Astrocyte (in vitro differentiated cells and primary cell): ENCODE measurements around the gene SF3B3. TPM values are rescaled to one million over a fixed set of nuclear protein-coding genes. Genes with fewer than 3 reads are reported as not detected.
"Not testable (repeated sequence)": the region's sequence is repeated elsewhere in the genome, so short reads cannot be mapped to it uniquely, and the experiment has no call there.

ENCODE experiments used
- DNase-seq: peaks from one replicate; pipeline ENCODE4 v3.0.0-alpha.2; 2010; ENCODE audit warnings: low read depth
- FAIRE-seq: peaks from 2 replicates; lab custom pipeline; 2011; peaks lifted over from hg19 to GRCh38; lab: Jason Lieb, UNC
- H2AFZ ChIP-seq: 2 replicates; pipeline ENCODE4 v1.6.0; 2012; ENCODE audit warnings: low read depth, low read length, inconsistent platforms
- H3K27ac ChIP-seq: 2 replicates; pipeline ENCODE4 v1.5.1; 2011; ENCODE audit warnings: low read depth, low read length, inconsistent platforms
- H3K27me3 ChIP-seq: 2 replicates; pipeline ENCODE4 v1.6.0; 2011; ENCODE audit warnings: low read length, inconsistent platforms; ENCODE audit not compliant: insufficient read depth
- H3K36me3 ChIP-seq: 2 replicates; pipeline ENCODE4 v1.5.1; 2011; ENCODE audit warnings: low read length, inconsistent platforms; ENCODE audit not compliant: insufficient read depth
- H3K4me1 ChIP-seq: 2 replicates; pipeline ENCODE4 v1.5.1; 2011; ENCODE audit warnings: low read length, inconsistent platforms; ENCODE audit not compliant: insufficient read depth
- H3K4me2 ChIP-seq: 2 replicates; pipeline ENCODE4 v1.6.0; 2012; ENCODE audit warnings: low read length, inconsistent platforms
- H3K4me3 ChIP-seq: 2 replicates; pipeline ENCODE4 v1.5.1; 2011; ENCODE audit warnings: low read depth, mild to moderate bottlenecking, low read length, inconsistent platforms; ENCODE audit not compliant: insufficient read depth
- H3K79me2 ChIP-seq: 2 replicates; pipeline ENCODE4 v1.6.0; 2012; ENCODE audit warnings: mild to moderate bottlenecking, low read length, inconsistent platforms; ENCODE audit not compliant: insufficient read depth
- H3K9ac ChIP-seq: 2 replicates; pipeline ENCODE4 v1.6.0; 2012; ENCODE audit warnings: mild to moderate bottlenecking, low read length, inconsistent platforms
- H3K9me3 ChIP-seq: 2 replicates; pipeline ENCODE4 v1.5.1; 2012; ENCODE audit warnings: low read depth, mild to moderate bottlenecking, low read length, inconsistent platforms; ENCODE audit not compliant: insufficient read depth
- H4K20me1 ChIP-seq: 2 replicates; pipeline ENCODE4 v1.6.0; 2012; ENCODE audit warnings: low read length, inconsistent platforms; ENCODE audit not compliant: insufficient read depth
- H3K27ac Mint-ChIP-seq: one replicate; pipeline ENCODE4 v1.8.0; 2021; ENCODE audit warnings: mild to moderate bottlenecking, mixed read lengths; ENCODE audit not compliant: unreplicated experiment
- H3K27me3 Mint-ChIP-seq: one replicate; pipeline ENCODE4 v1.8.0; 2021; ENCODE audit warnings: low read depth, mixed read lengths; ENCODE audit not compliant: unreplicated experiment
- H3K36me3 Mint-ChIP-seq: one replicate; pipeline ENCODE4 v1.8.0; 2021; ENCODE audit warnings: low read depth, mixed read lengths; ENCODE audit not compliant: unreplicated experiment
- H3K4me1 Mint-ChIP-seq: one replicate; pipeline ENCODE4 v1.8.0; 2021; ENCODE audit warnings: low read depth, mixed read lengths; ENCODE audit not compliant: unreplicated experiment
- H3K4me3 Mint-ChIP-seq: one replicate; pipeline ENCODE4 v1.8.0; 2021; ENCODE audit warnings: mild to moderate bottlenecking, moderate library complexity, mixed read lengths; ENCODE audit not compliant: unreplicated experiment
- H3K9me3 Mint-ChIP-seq: one replicate; pipeline ENCODE4 v1.8.0; 2021; ENCODE audit warnings: mild to moderate bottlenecking, mixed read lengths; ENCODE audit not compliant: unreplicated experiment
- EZH2 ChIP-seq: IDR thresholded peaks from 2 replicates; pipeline ENCODE4 v1.6.1; 2012; ENCODE audit warnings: mild to moderate bottlenecking, low read length, inconsistent platforms; ENCODE audit not compliant: insufficient read depth
- total RNA-seq: library from RNA; stranded (reverse); gene quantifications from 2 replicates; pipeline ENCODE4 v1.2.1, GENCODE V29; 2021
- TF ChIP-seq, protein P1 (sequence below): IDR thresholded peaks from 2 replicates; pipeline ENCODE4 v1.5.1; 2011; ENCODE audit warnings: low read depth, mild to moderate bottlenecking, inconsistent platforms, low read length, moderate library complexity; ENCODE audit not compliant: insufficient read depth

Gene SF3B3
- total RNA-seq, 1 donor from 2014 or later = 179 TPM

DNA sequence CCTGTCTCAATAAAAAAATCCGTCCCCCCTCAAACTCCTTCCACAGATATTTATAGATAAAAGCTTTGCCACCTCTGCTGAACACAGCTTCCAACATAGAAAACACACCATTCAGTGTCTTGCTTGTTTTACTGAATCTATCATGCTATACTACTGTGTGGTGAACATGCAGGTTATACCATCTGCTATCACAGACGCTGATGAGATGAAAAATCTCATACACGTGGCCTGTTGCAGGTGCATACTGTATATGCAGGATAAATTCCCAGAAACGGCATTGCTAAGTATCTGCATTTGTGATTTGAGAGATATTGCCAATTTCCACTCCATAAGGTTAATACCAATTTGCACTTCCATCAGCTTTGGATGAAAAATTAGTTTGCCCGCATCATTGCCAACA, 92.3 kb downstream of the SF3B3 start:
- Mint-ChIP-seq H3K4me1 (peaks cover 5% of the 10 kb centered on the region), H3K4me3 (no peak overlapping the region), H3K27ac (no peak overlapping the region), H3K27me3 (peaks cover 24% of the 10 kb centered on the region), H3K9me3 (peaks cover 2% of the 10 kb centered on the region), H3K36me3 (no peaks in the 10 kb centered on the region)
- H3K9me3 ChIP-seq = no peaks in the 10 kb centered on the region
- H3K79me2 ChIP-seq = no peaks in the 10 kb centered on the region
- H3K9ac ChIP-seq = no peak overlapping the region
- no peaks in the 10 kb centered on the region for H3K27me3 ChIP-seq
- no peak overlapping the region for H3K27ac ChIP-seq
- TF ChIP-seq EZH2 = no peak
- TF ChIP-seq, protein P1, sequence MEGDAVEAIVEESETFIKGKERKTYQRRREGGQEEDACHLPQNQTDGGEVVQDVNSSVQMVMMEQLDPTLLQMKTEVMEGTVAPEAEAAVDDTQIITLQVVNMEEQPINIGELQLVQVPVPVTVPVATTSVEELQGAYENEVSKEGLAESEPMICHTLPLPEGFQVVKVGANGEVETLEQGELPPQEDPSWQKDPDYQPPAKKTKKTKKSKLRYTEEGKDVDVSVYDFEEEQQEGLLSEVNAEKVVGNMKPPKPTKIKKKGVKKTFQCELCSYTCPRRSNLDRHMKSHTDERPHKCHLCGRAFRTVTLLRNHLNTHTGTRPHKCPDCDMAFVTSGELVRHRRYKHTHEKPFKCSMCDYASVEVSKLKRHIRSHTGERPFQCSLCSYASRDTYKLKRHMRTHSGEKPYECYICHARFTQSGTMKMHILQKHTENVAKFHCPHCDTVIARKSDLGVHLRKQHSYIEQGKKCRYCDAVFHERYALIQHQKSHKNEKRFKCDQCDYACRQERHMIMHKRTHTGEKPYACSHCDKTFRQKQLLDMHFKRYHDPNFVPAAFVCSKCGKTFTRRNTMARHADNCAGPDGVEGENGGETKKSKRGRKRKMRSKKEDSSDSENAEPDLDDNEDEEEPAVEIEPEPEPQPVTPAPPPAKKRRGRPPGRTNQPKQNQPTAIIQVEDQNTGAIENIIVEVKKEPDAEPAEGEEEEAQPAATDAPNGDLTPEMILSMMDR = no peak
- H2AFZ ChIP-seq = no peak overlapping the region
- H3K4me2 ChIP-seq = no peak overlapping the region
- FAIRE-seq = no peak
- no peaks in the 10 kb centered on the region for H4K20me1 ChIP-seq
- H3K4me1 ChIP-seq = no peaks in the 10 kb centered on the region
- DNase-seq = no peak
- H3K4me3 ChIP-seq = no peak overlapping the region
- no peaks in the 10 kb centered on the region for H3K36me3 ChIP-seq

DNA sequence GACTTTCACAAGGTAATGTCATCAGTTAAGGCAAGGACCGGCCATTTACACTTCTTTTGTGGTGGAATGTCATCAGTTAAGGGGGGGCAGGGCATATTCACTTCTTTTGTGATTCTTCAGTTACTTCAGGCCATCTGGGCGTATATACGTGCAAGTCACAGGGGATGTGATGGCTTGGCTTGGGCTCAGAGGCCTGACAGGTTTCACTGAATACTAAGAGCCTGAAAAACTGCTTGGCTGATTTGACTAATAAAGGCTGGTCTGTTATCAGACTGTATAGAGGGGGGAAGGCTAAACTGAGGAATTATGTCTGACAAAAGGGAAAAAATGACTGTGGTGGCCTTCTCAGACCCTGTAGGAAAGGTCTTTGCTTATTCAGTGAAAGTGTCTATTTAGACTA, 98.2 kb downstream of the SF3B3 start:
- DNase-seq, H3K36me3 Mint-ChIP-seq, FAIRE-seq, H2AFZ ChIP-seq, H3K27ac Mint-ChIP-seq, H3K27ac ChIP-seq, H3K9me3 Mint-ChIP-seq, H3K4me3 Mint-ChIP-seq, H3K36me3 ChIP-seq, H3K4me3 ChIP-seq, H4K20me1 ChIP-seq, H3K4me2 ChIP-seq, H3K27me3 ChIP-seq, H3K9ac ChIP-seq, H3K4me1 ChIP-seq, H3K9me3 ChIP-seq, H3K79me2 ChIP-seq, H3K4me1 Mint-ChIP-seq: not testable (repeated sequence)
- peaks cover 51% of the 10 kb centered on the region for H3K27me3 Mint-ChIP-seq

Other genes with a start within 250 kb of the SF3B3 start
- gene AARS1, start 234.3 kb upstream of the SF3B3 start, total RNA-seq = 157 and 167 TPM in 2 replicates
- gene DDX19B, start 224.6 kb upstream of the SF3B3 start, total RNA-seq = 25.3 and 25.7 TPM in 2 replicates
- 40.0 and 41.2 TPM in 2 replicates for gene DDX19A, start 176.9 kb upstream of the SF3B3 start, total RNA-seq
- 108 and 130 TPM in 2 replicates for gene ST3GAL2, start 84.7 kb upstream of the SF3B3 start, total RNA-seq
- gene FCSK, start 69.2 kb upstream of the SF3B3 start, total RNA-seq = 9.7 and 12.0 TPM in 2 replicates
- gene COG4, start 262 bp upstream of the SF3B3 start, total RNA-seq = 41.7 and 42.6 TPM in 2 replicates
- 0.34 and 0.38 TPM in 2 replicates for gene IL34, start 122.7 kb downstream of the SF3B3 start, total RNA-seq
- 31.3 and 38.3 TPM in 2 replicates for gene MTSS2, start 162.2 kb downstream of the SF3B3 start, total RNA-seq